ENCODE data around the gene C9orf85. TPM values are rescaled to one million over a fixed set of nuclear protein-coding genes. Genes with fewer than 3 reads are reported as not detected.
"Not testable (repeated sequence)": the region's sequence is repeated elsewhere in the genome, so short reads cannot be mapped to it uniquely, and the experiment has no call there.

The C9orf85 gene
- polyA plus RNA-seq, 1 donor: 15.7 TPM

GRCh38 chr9:72005451-72005850, 94.0 kb downstream of the C9orf85 start:
- no peaks in the 10 kb centered on the region for H3K27me3 ChIP-seq (ENCODE audit: control insufficient read depth, insufficient read depth, low read length)
- no peak overlapping the region for H3K4me3 ChIP-seq (ENCODE audit: low read length)
- H3K36me3 ChIP-seq (ENCODE audit: control insufficient read depth, insufficient read depth, low read length): no peaks in the 10 kb centered on the region
- no peaks in the 10 kb centered on the region for H3K4me1 ChIP-seq (ENCODE audit: control insufficient read depth, insufficient read depth, low read length)
- peaks cover 3% of the 10 kb centered on the region for H3K9me3 ChIP-seq (ENCODE audit: control insufficient read depth, low read depth, low read length)
- DNase-seq: no peak
- H3K27ac ChIP-seq (ENCODE audit: low read length): no peak overlapping the region

- WGBS (ENCODE audit: insufficient coverage, low lambda C conversion rate): 100% methylated on average over 1 of the region's 5 CpGs
- Histone ChIP-seq H3K36me3 (ENCODE audit: control insufficient read depth, insufficient read depth, low read length) (no peaks in the 10 kb centered on the region), H3K27ac (ENCODE audit: low read length) (no peak overlapping the region), H3K9me3 (ENCODE audit: control insufficient read depth, low read depth, low read length) (peaks cover 3% of the 10 kb centered on the region), H3K4me3 (ENCODE audit: low read length) (no peak overlapping the region), H3K4me1 (ENCODE audit: control insufficient read depth, insufficient read depth, low read length) (no peaks in the 10 kb centered on the region), H3K27me3 (ENCODE audit: control insufficient read depth, insufficient read depth, low read length) (no peaks in the 10 kb centered on the region)
- no peak for DNase-seq
These were observed 95.1 kb downstream of the C9orf85 start for GRCh38 chr9:72006501-72006900.

GRCh38 chr9:72007726-72008125, 96.3 kb downstream of the C9orf85 start:
- H3K27me3 ChIP-seq (ENCODE audit: control insufficient read depth, insufficient read depth, low read length); H3K9me3 ChIP-seq (ENCODE audit: control insufficient read depth, low read depth, low read length); H3K36me3 ChIP-seq (ENCODE audit: control insufficient read depth, insufficient read depth, low read length); DNase-seq; H3K27ac ChIP-seq (ENCODE audit: low read length); H3K4me3 ChIP-seq (ENCODE audit: low read length); H3K4me1 ChIP-seq (ENCODE audit: control insufficient read depth, insufficient read depth, low read length): not testable (repeated sequence)
- WGBS (ENCODE audit: insufficient coverage, low lambda C conversion rate): 100% methylated on average over 1 of the region's 20 CpGs

GRCh38 chr9:72012646-72013045, 101.2 kb downstream of the C9orf85 start:
- Histone ChIP-seq H3K27me3 (ENCODE audit: control insufficient read depth, insufficient read depth, low read length) (no peaks in the 10 kb centered on the region), H3K4me3 (ENCODE audit: low read length) (no peak overlapping the region), H3K36me3 (ENCODE audit: control insufficient read depth, insufficient read depth, low read length) (no peaks in the 10 kb centered on the region), H3K4me1 (ENCODE audit: control insufficient read depth, insufficient read depth, low read length) (peaks cover 19% of the 10 kb centered on the region), H3K27ac (ENCODE audit: low read length) (peak overlapping the region; percentile 88), H3K9me3 (ENCODE audit: control insufficient read depth, low read depth, low read length) (peaks cover 2% of the 10 kb centered on the region)
- no CpG with 5 or more reads among the region's 4 CpGs for WGBS (ENCODE audit: insufficient coverage, low lambda C conversion rate)
- peak; percentile 85 to 95 for DNase-seq

GRCh38 chr9:72013292-72013760, 101.9 kb downstream of the C9orf85 start:
- peak; percentile 40 to 78 for DNase-seq
- WGBS (ENCODE audit: insufficient coverage, low lambda C conversion rate): no CpG with 5 or more reads among the region's 1 CpG
- H3K27me3 ChIP-seq (ENCODE audit: control insufficient read depth, insufficient read depth, low read length): no peaks in the 10 kb centered on the region
- no peak overlapping the region for H3K4me3 ChIP-seq (ENCODE audit: low read length)
- H3K9me3 ChIP-seq (ENCODE audit: control insufficient read depth, low read depth, low read length): no peaks in the 10 kb centered on the region
- H3K4me1 ChIP-seq (ENCODE audit: control insufficient read depth, insufficient read depth, low read length): peaks cover 19% of the 10 kb centered on the region
- H3K27ac ChIP-seq (ENCODE audit: low read length): peak overlapping the region; percentile 88
- no peaks in the 10 kb centered on the region for H3K36me3 ChIP-seq (ENCODE audit: control insufficient read depth, insufficient read depth, low read length)

- H3K9me3 ChIP-seq (ENCODE audit: control insufficient read depth, low read depth, low read length): no peaks in the 10 kb centered on the region
- peak in 1 of 2 donors; percentile 59 for DNase-seq
- no peak overlapping the region for H3K4me3 ChIP-seq (ENCODE audit: low read length)
- peak overlapping the region; percentile 35 for H3K27ac ChIP-seq (ENCODE audit: low read length)
- 80% methylated on average over 3 of the region's 3 CpGs for whole genome bisulfite sequencing (ENCODE audit: insufficient coverage, low lambda C conversion rate)
- H3K36me3 ChIP-seq (ENCODE audit: control insufficient read depth, insufficient read depth, low read length): no peaks in the 10 kb centered on the region
- H3K27me3 ChIP-seq (ENCODE audit: control insufficient read depth, insufficient read depth, low read length): no peaks in the 10 kb centered on the region
- H3K4me1 ChIP-seq (ENCODE audit: control insufficient read depth, insufficient read depth, low read length): peaks cover 17% of the 10 kb centered on the region
These were observed 111.4 kb downstream of the C9orf85 start for GRCh38 chr9:72022841-72023240.

Other genes with a start within 250 kb of the C9orf85 start
- 41.9 TPM for gene CEMIP2, start 143.1 kb upstream of the C9orf85 start, polyA plus RNA-seq
- gene ABHD17B, start 446 bp upstream of the C9orf85 start, polyA plus RNA-seq: 22.9 TPM
- not detected for gene C9orf57, start 149.0 kb downstream of the C9orf85 start, polyA plus RNA-seq
- gene GDA, start 237.8 kb downstream of the C9orf85 start, polyA plus RNA-seq: 97.2 TPM

All from large intestine (tissue), 3 donors.